Measurements from ENCODE around the gene RBL1.

The RBL1 gene

DNA sequence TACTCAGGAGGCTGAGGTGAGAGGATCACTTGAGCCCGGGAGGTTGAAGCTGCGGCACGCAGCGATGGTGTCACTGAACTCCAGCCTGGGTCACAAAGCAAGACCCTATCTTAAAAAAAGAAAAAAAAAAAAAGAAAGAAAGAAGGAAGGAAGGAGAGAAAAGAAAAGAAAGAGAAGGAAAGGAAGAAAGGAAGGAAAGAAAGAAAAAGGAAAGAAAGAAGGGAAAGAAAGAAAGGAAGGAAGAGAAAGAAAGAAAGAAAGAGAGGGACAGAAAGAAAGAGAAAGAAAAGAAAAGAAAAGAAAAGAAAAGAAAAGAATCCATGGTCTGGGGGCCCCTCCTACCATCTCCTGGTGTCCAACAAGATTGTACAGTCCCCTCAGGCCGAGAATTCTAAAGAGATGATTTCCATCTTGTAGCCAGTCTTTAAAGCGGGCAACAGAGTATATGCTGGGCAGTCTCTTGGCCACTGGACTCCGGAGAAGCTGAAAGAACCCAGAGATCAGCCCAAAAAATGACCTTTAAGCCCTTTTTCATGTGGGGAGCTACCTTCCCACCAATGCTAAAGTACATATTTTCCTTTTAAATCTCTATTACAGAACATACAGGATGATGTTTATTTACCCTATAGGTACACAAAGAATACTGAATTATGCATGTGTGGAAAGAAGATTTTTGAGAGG lies 23.7 kb upstream of the RBL1 start:
- Histone ChIP-seq H3K36me3 (ENCODE audit: control insufficient read depth, insufficient read depth, low read length, severe bottlenecking) (no peaks in the 10 kb centered on the region), H3K9ac (ENCODE audit: low read length) (no peak overlapping the region), H3K27me3 (replicated peaks; ENCODE audit: control insufficient read depth, insufficient read depth, low read length) (no peaks in the 10 kb centered on the region), H3K4me1 (ENCODE audit: control insufficient read depth, insufficient read depth, low read length) (no peaks in the 10 kb centered on the region), H3K4me3 (ENCODE audit: low read length) (no peak overlapping the region), H3K9me3 (ENCODE audit: control insufficient read depth, low read length) (no peaks in the 10 kb centered on the region)
- no peak for DNase-seq (ENCODE audit: low read depth)

DNA sequence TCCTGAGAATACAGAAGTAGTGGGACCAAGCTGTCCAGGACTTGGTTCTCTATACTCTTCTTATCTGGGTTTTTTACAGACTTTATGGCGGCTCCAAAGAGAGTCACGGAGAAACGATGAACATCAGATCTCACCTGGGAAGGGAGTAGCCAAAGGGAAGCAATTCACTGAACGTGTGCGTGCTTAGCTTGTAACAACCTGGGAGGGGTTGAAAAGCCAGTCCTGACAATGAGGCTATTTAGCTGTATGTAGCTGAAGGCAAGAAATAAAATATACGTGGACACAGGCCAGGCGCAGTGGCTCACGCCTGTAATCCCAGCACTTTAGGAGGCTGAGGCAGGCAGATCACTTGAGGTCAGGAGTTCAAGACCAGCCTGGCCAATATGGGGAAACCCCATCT lies 18.2 kb upstream of the RBL1 start:
- Histone ChIP-seq H3K9ac (ENCODE audit: low read length) (no peak overlapping the region), H3K27me3 (replicated peaks; ENCODE audit: control insufficient read depth, insufficient read depth, low read length) (no peaks in the 10 kb centered on the region), H3K9me3 (ENCODE audit: control insufficient read depth, low read length) (no peaks in the 10 kb centered on the region), H3K36me3 (ENCODE audit: control insufficient read depth, insufficient read depth, low read length, severe bottlenecking) (no peaks in the 10 kb centered on the region), H3K4me1 (ENCODE audit: control insufficient read depth, insufficient read depth, low read length) (no peaks in the 10 kb centered on the region), H3K4me3 (ENCODE audit: low read length) (no peak overlapping the region)
- no peak for DNase-seq (ENCODE audit: low read depth)

DNA sequence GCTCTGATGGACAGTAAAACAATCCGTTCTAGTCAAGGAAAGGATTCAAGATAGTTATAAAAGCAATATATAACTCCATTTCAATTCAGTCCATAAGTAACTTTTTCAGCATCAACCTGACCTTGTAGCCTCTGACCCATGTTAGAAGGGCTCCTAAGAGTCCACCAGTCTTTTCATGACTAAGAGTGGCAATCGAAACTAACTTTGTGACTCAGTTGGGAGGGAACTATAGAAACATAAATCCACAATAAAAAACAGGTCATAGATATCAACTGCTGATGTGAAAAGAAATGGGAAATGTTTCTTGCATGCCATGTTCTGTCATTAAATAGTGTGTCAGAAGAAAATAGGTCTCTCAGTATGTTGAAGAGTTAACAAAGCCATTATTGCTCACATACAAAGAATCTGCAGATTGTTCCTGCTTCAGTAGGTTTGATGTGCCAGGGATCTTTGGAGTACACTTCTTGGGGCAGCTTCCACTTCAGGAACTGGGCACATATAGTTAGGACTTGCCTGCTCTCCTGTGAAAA lies 16.2 kb upstream of the RBL1 start:
- no peaks in the 10 kb centered on the region for H3K9me3 ChIP-seq (ENCODE audit: control insufficient read depth, low read length)
- no peaks in the 10 kb centered on the region for H3K27me3 ChIP-seq (replicated peaks; ENCODE audit: control insufficient read depth, insufficient read depth, low read length)
- DNase-seq (ENCODE audit: low read depth) = no peak
- no peaks in the 10 kb centered on the region for H3K4me1 ChIP-seq (ENCODE audit: control insufficient read depth, insufficient read depth, low read length)
- H3K4me3 ChIP-seq (ENCODE audit: low read length) = no peak overlapping the region
- H3K36me3 ChIP-seq (ENCODE audit: control insufficient read depth, insufficient read depth, low read length, severe bottlenecking) = no peaks in the 10 kb centered on the region
- no peak overlapping the region for H3K9ac ChIP-seq (ENCODE audit: low read length)

DNA sequence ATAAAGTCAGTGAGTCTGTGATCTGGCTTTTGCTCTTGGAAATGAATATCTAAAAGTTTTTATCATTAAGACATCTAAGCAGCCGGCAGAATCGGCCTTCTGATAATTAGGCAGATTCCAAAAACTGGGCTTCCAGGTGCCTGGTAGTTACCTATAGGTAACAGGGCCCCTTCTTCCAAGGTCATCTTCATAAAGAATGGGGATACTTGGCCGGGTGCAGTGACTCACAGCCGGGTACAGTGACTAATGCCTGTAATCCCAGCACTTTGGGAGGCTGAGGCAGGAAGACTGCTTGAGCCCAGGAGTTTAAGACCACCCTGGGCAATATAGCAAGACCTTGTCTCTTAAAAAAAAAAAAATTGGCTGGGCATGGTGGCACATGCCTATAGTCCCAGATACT lies 12.9 kb upstream of the RBL1 start:
- DNase-seq (ENCODE audit: low read depth) = no peak

DNA sequence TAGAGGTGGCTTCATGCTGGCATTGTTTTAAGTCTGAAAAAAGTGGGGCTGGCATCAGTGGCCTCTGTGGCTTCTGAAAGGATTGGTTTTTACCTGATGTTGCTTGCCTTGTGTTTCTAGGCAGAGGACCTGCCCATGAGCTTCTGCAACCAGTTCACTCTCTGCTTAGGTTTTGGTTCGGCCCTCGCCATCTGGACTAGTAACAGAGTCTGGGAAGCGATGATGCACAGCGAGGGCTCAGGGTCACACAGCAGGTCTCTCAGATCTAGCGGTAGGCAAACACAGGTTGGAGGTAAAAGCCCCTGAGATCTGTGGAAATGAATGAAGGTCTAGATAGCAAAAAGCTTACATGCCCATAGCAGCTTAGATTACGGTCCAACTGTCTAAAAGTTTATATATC lies 6.8 kb upstream of the RBL1 start:
- DNase-seq (ENCODE audit: low read depth) = no peak
- no peak overlapping the region for H3K9ac ChIP-seq (ENCODE audit: low read length)
- no peaks in the 10 kb centered on the region for H3K27me3 ChIP-seq (replicated peaks; ENCODE audit: control insufficient read depth, insufficient read depth, low read length)
- H3K36me3 ChIP-seq (ENCODE audit: control insufficient read depth, insufficient read depth, low read length, severe bottlenecking) = no peaks in the 10 kb centered on the region
- H3K4me3 ChIP-seq (ENCODE audit: low read length) = no peak overlapping the region
- no peaks in the 10 kb centered on the region for H3K9me3 ChIP-seq (ENCODE audit: control insufficient read depth, low read length)
- no peaks in the 10 kb centered on the region for H3K4me1 ChIP-seq (ENCODE audit: control insufficient read depth, insufficient read depth, low read length)

More for the DNA sequence above, 12.9 kb upstream of the RBL1 start:
- Histone ChIP-seq H3K4me1 (ENCODE audit: control insufficient read depth, insufficient read depth, low read length) (no peaks in the 10 kb centered on the region), H3K27me3 (replicated peaks; ENCODE audit: control insufficient read depth, insufficient read depth, low read length) (no peaks in the 10 kb centered on the region), H3K36me3 (ENCODE audit: control insufficient read depth, insufficient read depth, low read length, severe bottlenecking) (no peaks in the 10 kb centered on the region), H3K9ac (ENCODE audit: low read length) (no peak overlapping the region), H3K4me3 (ENCODE audit: low read length) (no peak overlapping the region), H3K9me3 (ENCODE audit: control insufficient read depth, low read length) (no peaks in the 10 kb centered on the region)

DNA sequence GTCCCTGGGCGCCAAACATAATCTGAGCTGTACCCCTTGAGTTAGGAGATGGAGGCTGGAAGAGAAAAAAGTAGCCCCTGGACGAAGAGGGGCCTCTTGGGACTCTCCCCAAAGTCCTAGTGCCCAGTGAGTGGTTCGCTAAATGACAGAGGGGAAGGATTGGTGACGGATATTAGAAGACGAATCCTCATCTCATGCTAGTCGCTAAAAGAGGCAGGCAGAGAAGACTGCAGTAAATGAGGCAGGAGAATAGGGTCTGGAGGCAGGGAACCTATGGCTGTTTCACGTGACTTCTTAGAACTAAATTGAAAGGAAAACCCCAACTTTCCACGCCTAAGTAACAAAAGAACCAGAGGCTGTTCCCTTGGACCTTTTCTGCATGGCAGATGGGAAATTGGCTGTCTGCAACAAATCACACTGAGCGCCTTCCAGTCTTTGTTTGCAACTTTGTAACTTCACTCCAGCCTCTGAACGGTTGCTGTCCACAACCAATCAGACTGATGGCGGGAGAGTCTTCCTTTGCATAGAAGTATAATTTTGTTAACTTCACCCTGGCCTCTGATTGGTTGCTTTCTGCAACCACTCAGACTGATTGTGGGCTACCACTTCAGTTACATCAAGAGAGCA lies 731 bp upstream of the RBL1 start:
- Histone ChIP-seq H3K27me3 (replicated peaks; ENCODE audit: control insufficient read depth, insufficient read depth, low read length) (no peaks in the 10 kb centered on the region), H3K9me3 (ENCODE audit: control insufficient read depth, low read length) (no peaks in the 10 kb centered on the region), H3K4me3 (ENCODE audit: low read length) (peak overlapping the region; percentile 93), H3K4me1 (ENCODE audit: control insufficient read depth, insufficient read depth, low read length) (peaks cover 5% of the 10 kb centered on the region), H3K9ac (ENCODE audit: low read length) (peak overlapping the region; percentile 83), H3K36me3 (ENCODE audit: control insufficient read depth, insufficient read depth, low read length, severe bottlenecking) (no peaks in the 10 kb centered on the region)
- DNase-seq (ENCODE audit: low read depth) = no peak

DNA sequence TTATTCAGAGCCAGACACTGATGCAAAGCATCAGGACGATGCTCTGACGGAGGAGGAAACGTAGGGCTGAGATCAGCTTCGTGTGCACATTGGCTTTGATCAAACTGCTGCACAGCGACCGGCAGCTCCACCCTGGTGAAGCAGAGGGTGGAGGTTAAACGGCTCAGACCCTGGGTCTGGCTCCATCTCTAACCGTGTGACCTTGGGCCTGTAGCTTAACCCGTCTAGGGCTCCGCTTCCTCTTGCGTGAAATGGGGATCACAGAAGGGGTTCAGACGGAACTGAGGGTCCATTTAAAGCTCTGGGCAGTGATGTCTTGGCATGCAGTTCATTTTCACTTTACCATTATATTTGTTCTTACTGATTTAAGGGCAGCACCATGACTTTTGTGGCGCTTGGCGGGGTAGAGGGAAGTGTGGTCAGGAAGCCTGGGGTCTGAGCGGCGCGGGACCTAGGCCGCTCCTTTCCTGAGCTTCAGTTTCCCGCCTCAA lies 644 bp downstream of the RBL1 start:
- Histone ChIP-seq H3K36me3 (ENCODE audit: control insufficient read depth, insufficient read depth, low read length, severe bottlenecking) (no peaks in the 10 kb centered on the region), H3K4me3 (ENCODE audit: low read length) (peak overlapping the region; percentile 93), H3K27me3 (replicated peaks; ENCODE audit: control insufficient read depth, insufficient read depth, low read length) (no peaks in the 10 kb centered on the region), H3K9me3 (ENCODE audit: control insufficient read depth, low read length) (no peaks in the 10 kb centered on the region), H3K9ac (ENCODE audit: low read length) (peak overlapping the region; percentile 83), H3K4me1 (ENCODE audit: control insufficient read depth, insufficient read depth, low read length) (peaks cover 5% of the 10 kb centered on the region)
- DNase-seq (ENCODE audit: low read depth) = peak; percentile 15

DNA sequence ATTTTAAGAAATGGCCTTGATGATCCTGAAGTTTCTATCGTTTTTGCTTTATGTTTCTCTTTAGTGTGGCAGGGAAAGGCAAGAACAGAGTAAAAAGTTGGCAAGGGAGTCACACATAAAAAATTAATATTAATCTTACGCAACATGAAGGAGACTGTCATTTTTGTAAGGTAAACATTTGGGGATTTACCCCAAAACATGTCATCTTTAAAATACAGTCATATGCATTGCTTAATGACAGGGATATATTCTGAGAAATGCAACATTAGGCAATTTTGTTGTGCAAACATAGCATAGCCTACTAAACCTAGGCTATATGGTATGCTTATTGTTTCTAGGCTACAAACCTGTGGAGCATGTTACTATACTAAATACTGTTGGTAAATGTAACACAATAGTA lies 5.4 kb downstream of the RBL1 start:
- H3K4me3 ChIP-seq (ENCODE audit: low read length) = no peak overlapping the region
- H3K36me3 ChIP-seq (ENCODE audit: control insufficient read depth, insufficient read depth, low read length, severe bottlenecking) = no peaks in the 10 kb centered on the region
- peak; percentile 5 for DNase-seq (ENCODE audit: low read depth)
- H3K27me3 ChIP-seq (replicated peaks; ENCODE audit: control insufficient read depth, insufficient read depth, low read length) = no peaks in the 10 kb centered on the region
- peaks cover 5% of the 10 kb centered on the region for H3K4me1 ChIP-seq (ENCODE audit: control insufficient read depth, insufficient read depth, low read length)
- no peak overlapping the region for H3K9ac ChIP-seq (ENCODE audit: low read length)
- H3K9me3 ChIP-seq (ENCODE audit: control insufficient read depth, low read length) = no peaks in the 10 kb centered on the region

DNA sequence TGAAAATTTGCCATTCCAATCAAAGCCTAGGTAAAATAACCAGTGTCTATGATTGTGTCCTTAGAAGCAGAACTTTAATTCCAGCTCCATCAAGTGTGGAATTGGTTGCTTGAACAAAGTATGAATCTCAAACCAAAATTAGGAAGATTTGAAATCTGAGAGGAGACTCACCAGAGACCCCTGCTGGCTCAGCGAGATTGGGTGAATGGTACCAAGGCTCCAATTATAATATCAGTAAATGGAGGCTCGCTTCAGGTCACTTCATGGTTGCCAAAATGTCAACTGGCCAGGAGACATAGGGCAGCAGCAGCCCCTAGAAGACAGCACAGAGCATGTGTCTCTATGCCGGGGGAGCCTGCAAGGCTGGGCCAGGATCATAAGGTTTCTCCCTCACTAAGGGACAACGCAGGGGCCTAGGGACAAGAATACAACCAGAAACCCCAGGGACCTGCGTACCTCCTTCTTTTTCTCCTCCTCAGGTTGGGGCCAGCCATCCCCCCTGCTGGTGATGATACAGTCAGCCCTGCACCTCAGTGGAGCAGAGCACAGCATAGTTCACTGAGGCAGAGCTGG lies 14.0 kb downstream of the RBL1 start:
- no peak overlapping the region for H3K9ac ChIP-seq (ENCODE audit: low read length)
- H3K36me3 ChIP-seq (ENCODE audit: control insufficient read depth, insufficient read depth, low read length, severe bottlenecking) = no peaks in the 10 kb centered on the region
- no peaks in the 10 kb centered on the region for H3K4me1 ChIP-seq (ENCODE audit: control insufficient read depth, insufficient read depth, low read length)
- H3K4me3 ChIP-seq (ENCODE audit: low read length) = no peak overlapping the region
- DNase-seq (ENCODE audit: low read depth) = peak; percentile 39
- H3K27me3 ChIP-seq (replicated peaks; ENCODE audit: control insufficient read depth, insufficient read depth, low read length) = no peaks in the 10 kb centered on the region
- no peaks in the 10 kb centered on the region for H3K9me3 ChIP-seq (ENCODE audit: control insufficient read depth, low read length)

DNA sequence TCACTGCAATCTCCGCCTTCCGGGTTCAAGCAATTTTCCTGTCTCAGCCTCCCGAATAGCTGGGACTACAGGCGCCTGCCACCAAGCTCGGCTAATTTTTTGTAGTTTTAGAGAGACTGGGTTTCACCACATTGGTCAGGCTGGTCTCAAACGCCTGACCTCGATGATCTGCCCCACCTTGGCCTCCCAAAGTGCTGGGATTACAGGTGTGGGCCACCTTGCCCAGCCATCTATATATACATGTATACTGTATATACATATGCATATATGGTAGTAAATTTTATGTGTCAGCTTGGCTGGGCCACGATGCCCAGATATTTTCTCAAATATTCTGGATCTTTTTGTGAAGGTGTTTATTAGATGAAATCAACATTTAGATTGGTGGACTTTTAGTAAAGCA lies 18.8 kb downstream of the RBL1 start:
- Histone ChIP-seq H3K4me1 (ENCODE audit: control insufficient read depth, insufficient read depth, low read length) (no peaks in the 10 kb centered on the region), H3K9me3 (ENCODE audit: control insufficient read depth, low read length) (no peaks in the 10 kb centered on the region), H3K36me3 (ENCODE audit: control insufficient read depth, insufficient read depth, low read length, severe bottlenecking) (peaks cover 3% of the 10 kb centered on the region), H3K27me3 (replicated peaks; ENCODE audit: control insufficient read depth, insufficient read depth, low read length) (no peaks in the 10 kb centered on the region), H3K9ac (ENCODE audit: low read length) (no peak overlapping the region), H3K4me3 (ENCODE audit: low read length) (no peak overlapping the region)
- no peak for DNase-seq (ENCODE audit: low read depth)

DNA sequence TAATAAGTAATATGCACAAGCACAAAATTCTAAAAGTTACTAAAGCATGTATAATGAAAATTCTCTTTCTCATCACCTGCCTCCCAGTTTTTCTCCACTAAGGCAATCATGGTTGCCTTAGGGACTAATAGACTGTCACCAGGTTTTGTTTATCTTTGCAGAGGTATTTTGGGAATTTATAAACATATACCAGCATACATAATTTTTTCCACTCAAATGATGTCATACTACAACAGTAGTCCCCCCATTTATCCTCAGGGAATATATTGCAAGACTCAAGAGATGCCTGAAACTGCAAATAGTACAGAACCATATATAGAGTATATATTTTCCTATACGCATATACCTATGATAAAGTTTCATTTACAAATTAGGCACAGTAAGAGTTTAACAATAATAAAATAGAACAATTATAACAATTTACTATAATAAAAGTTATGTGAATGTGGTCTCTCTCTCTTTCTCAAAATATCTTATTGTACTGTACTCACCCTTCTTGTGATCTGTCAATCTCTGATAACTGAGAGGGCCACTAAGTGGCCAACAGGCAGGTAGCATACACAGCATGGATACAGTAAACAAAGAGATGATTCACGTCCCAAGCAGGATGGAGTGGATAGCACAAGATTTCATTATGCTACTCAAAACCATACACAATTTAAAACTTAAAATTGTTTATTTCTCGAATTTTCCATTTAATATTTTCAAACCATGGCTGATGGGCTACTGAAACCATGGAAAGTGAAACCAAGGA lies 19.7 kb downstream of the RBL1 start:
- no peaks in the 10 kb centered on the region for H3K27me3 ChIP-seq (replicated peaks; ENCODE audit: control insufficient read depth, insufficient read depth, low read length)
- peaks cover 3% of the 10 kb centered on the region for H3K36me3 ChIP-seq (ENCODE audit: control insufficient read depth, insufficient read depth, low read length, severe bottlenecking)
- DNase-seq (ENCODE audit: low read depth) = peak; percentile 17
- no peak overlapping the region for H3K4me3 ChIP-seq (ENCODE audit: low read length)
- H3K9ac ChIP-seq (ENCODE audit: low read length) = no peak overlapping the region
- H3K4me1 ChIP-seq (ENCODE audit: control insufficient read depth, insufficient read depth, low read length) = no peaks in the 10 kb centered on the region
- H3K9me3 ChIP-seq (ENCODE audit: control insufficient read depth, low read length) = no peaks in the 10 kb centered on the region
